Activated T-cell treated with anti-CD3 and anti-CD28 coated beads, Interleukin-2, amount 50 U/mL, for 24 hours (primary cell): ENCODE results near the gene TRIP11.

Source experiments
- DNase-seq: peaks from one replicate; pipeline ENCODE4 v3.0.0-alpha.2; 2020
- H3K27ac Mint-ChIP-seq: 2 replicates; pipeline ENCODE4 v1.8.0; 2020; ENCODE audit warnings: mild to moderate bottlenecking, mixed read lengths
- H3K27me3 Mint-ChIP-seq: 2 replicates; pipeline ENCODE4 v1.8.0; 2020; ENCODE audit warnings: mixed read lengths
- H3K36me3 Mint-ChIP-seq: 2 replicates; pipeline ENCODE4 v1.8.0; 2020; ENCODE audit warnings: low read depth, mixed read lengths
- H3K4me1 Mint-ChIP-seq: 2 replicates; pipeline ENCODE4 v1.8.0; 2020; ENCODE audit warnings: low read depth, mixed read lengths
- H3K4me3 Mint-ChIP-seq: 2 replicates; pipeline ENCODE4 v1.8.0; 2020; ENCODE audit warnings: mild to moderate bottlenecking, moderate library complexity, mixed read lengths
- H3K9me3 Mint-ChIP-seq: 2 replicates; pipeline ENCODE4 v1.8.0; 2020; ENCODE audit warnings: mixed read lengths

The TRIP11 gene

DNA sequence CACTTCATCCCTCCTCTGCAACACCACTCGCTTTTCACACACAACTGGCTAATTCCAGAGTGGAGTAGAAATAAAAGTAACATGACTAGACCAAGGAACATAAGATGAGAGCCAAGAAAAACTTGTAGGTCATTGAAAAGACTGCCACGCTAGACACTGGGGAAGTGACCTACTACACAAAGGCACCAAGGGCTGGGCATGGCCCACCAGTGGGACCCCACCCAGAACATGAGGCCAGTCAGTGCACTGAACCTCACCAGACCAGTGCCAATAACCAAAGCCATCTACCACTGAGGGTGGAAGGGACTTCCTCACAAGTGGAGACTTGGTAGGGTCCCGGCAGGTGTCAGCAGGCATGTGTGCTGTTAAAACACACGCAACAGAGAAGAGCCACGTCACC, 112.1 kb downstream of the TRIP11 start:
- no peaks in the 10 kb centered on the region for H3K4me1 Mint-ChIP-seq
- no peak overlapping the region for H3K4me3 Mint-ChIP-seq
- H3K36me3 Mint-ChIP-seq = no peaks in the 10 kb centered on the region
- H3K9me3 Mint-ChIP-seq = no peaks in the 10 kb centered on the region
- no peaks in the 10 kb centered on the region for H3K27me3 Mint-ChIP-seq
- no peak overlapping the region for H3K27ac Mint-ChIP-seq
- DNase-seq = no peak

DNA sequence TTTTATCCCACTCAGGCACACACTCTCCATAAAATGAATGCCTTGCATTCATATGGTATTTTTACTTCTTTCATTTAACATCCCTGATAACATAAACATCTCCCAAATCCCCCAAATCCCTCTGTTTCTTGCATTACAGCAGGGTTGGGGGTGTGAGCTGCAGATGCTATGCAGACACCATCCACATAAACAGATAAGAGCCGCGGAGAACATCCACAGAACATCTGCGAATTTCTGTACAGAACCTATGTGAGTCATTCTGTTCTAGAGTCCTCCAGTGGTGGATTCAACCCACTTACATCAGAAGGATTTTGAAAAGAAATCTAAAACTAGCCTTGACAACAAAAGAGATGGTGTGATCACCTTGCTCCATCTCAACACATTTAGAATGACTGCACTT, 112.7 kb downstream of the TRIP11 start:
- Mint-ChIP-seq H3K9me3 (no peaks in the 10 kb centered on the region), H3K4me1 (no peaks in the 10 kb centered on the region), H3K4me3 (no peak overlapping the region), H3K27me3 (no peaks in the 10 kb centered on the region), H3K27ac (no peak overlapping the region), H3K36me3 (no peaks in the 10 kb centered on the region)
- DNase-seq = no peak

GRCh38 chr14:91926131-91926890, 113.5 kb downstream of the TRIP11 start:
- no peak overlapping the region for H3K4me3 Mint-ChIP-seq
- no peaks in the 10 kb centered on the region for H3K4me1 Mint-ChIP-seq
- no peak overlapping the region for H3K27ac Mint-ChIP-seq
- H3K9me3 Mint-ChIP-seq = no peaks in the 10 kb centered on the region
- DNase-seq = no peak
- H3K27me3 Mint-ChIP-seq = no peaks in the 10 kb centered on the region
- H3K36me3 Mint-ChIP-seq = no peaks in the 10 kb centered on the region

DNA sequence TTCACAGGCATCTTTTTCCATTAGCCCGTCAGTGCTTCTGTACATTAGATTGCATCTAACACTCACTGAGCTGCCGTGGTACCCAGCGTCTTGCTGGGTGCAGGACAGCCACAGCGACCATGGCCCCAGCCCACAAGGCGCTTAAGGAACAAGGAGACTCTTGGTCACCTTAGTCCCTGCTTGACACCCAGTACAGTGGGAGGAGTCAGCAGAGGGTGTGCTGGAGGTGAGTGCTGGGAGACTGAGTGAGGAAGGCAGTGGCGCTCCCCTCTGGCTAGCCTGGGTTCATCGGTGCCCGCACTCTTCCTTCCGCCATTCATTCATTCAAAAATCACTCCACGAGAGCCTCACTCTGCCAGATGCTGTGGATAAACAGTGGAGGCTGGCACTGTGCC, 114.1 kb downstream of the TRIP11 start:
- Mint-ChIP-seq H3K36me3 (no peaks in the 10 kb centered on the region), H3K4me3 (no peak overlapping the region), H3K27me3 (no peaks in the 10 kb centered on the region), H3K4me1 (no peaks in the 10 kb centered on the region), H3K9me3 (no peaks in the 10 kb centered on the region), H3K27ac (no peak overlapping the region)
- DNase-seq = no peak

GRCh38 chr14:91925001-91925726, 114.7 kb downstream of the TRIP11 start:
- no peak for DNase-seq

DNA sequence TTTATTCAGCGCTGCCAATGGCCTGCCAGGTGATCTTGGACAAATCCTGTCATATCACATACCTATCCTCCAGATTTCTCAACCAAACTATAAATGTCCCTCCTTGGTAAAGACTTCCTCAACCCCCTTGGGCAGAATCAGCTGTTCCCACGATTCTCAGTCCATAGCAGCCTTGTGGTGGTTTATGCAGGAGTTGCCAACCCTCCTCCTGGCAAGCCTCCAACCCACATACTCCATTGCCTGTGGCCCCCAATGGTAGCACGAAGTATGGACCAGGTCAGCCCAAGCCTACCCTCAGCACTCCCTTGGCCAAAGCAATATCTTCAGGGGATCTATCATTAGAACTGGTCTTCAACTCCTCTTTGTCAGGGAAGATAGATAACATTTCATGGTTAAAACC, 119.3 kb downstream of the TRIP11 start:
- DNase-seq = no peak
- H3K4me1 Mint-ChIP-seq = no peaks in the 10 kb centered on the region
- H3K9me3 Mint-ChIP-seq = peaks cover 2% of the 10 kb centered on the region
- H3K36me3 Mint-ChIP-seq = no peaks in the 10 kb centered on the region
- no peak overlapping the region for H3K27ac Mint-ChIP-seq
- H3K4me3 Mint-ChIP-seq = no peak overlapping the region
- no peaks in the 10 kb centered on the region for H3K27me3 Mint-ChIP-seq

More at GRCh38 chr14:91925001-91925726, 114.7 kb downstream of the TRIP11 start:
- H3K4me1 Mint-ChIP-seq = no peaks in the 10 kb centered on the region
- H3K4me3 Mint-ChIP-seq = no peak overlapping the region
- no peaks in the 10 kb centered on the region for H3K36me3 Mint-ChIP-seq
- H3K27me3 Mint-ChIP-seq = no peaks in the 10 kb centered on the region
- no peaks in the 10 kb centered on the region for H3K9me3 Mint-ChIP-seq
- no peak overlapping the region for H3K27ac Mint-ChIP-seq

GRCh38 chr14:91919814-91920213, 120.0 kb downstream of the TRIP11 start:
- Mint-ChIP-seq H3K4me1 (no peaks in the 10 kb centered on the region), H3K36me3 (no peaks in the 10 kb centered on the region), H3K27ac (no peak overlapping the region), H3K9me3 (peaks cover 2% of the 10 kb centered on the region), H3K4me3 (no peak overlapping the region), H3K27me3 (no peaks in the 10 kb centered on the region)
- no peak for DNase-seq

GRCh38 chr14:91918186-91918883, 121.5 kb downstream of the TRIP11 start:
- Mint-ChIP-seq H3K27me3 (no peaks in the 10 kb centered on the region), H3K36me3 (no peaks in the 10 kb centered on the region), H3K4me1 (no peaks in the 10 kb centered on the region), H3K27ac (no peak overlapping the region), H3K9me3 (peaks cover 2% of the 10 kb centered on the region), H3K4me3 (no peak overlapping the region)
- DNase-seq = no peak
